SK-N-SH (cell line): ENCODE results near the gene CUL9.

Experiments
- RCOR1 ChIP-seq: fragments of 150-350 bp; IDR thresholded peaks from 2 replicates; pipeline ENCODE4 v1.6.1; 2017; ENCODE audit warnings: antibody characterized with exemption, low read length
- TAF1 ChIP-seq: IDR thresholded peaks from 2 replicates; pipeline ENCODE4 v1.6.1; 2012; ENCODE audit warnings: low read depth, mild to moderate bottlenecking, low read length, moderate library complexity, borderline replicate concordance
- TCF12 ChIP-seq: IDR thresholded peaks from 2 replicates; pipeline ENCODE4 v1.4.0; 2012
- TEAD4 ChIP-seq: IDR thresholded peaks from 2 replicates; pipeline ENCODE4 v1.4.0; 2012; ENCODE audit warnings: mild to moderate bottlenecking, borderline replicate concordance; ENCODE audit not compliant: insufficient read depth
- TF ChIP-seq, protein P1 (sequence below): IDR thresholded peaks from 2 replicates; pipeline ENCODE4 v1.4.0; 2012; ENCODE audit warnings: low read depth, borderline replicate concordance

DNA sequence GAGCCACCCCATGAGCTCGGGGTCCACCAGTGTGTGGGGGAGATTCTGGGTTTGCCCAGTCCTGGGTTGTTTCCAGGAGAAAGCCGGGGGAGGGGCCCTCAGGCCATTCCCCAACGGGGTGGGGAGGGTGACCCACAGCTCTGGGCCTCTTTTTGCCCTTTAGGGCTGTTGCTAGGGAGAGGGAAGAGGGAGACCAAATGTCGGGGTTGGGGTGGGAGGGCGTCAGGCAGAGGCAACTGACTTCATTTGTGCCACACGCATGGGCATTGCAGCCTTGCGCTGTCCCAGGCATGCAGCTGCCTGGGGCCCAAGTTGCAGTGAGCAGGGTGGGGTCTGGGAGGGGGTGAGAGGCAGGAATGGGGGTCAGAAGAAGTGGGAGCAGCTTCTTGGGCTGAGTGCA, 1.9 kb upstream of the CUL9 start:
- TF ChIP-seq RCOR1 (no peak), TCF12 (no peak), TEAD4 (no peak), TAF1 (no peak)
- TF ChIP-seq, protein P1, sequence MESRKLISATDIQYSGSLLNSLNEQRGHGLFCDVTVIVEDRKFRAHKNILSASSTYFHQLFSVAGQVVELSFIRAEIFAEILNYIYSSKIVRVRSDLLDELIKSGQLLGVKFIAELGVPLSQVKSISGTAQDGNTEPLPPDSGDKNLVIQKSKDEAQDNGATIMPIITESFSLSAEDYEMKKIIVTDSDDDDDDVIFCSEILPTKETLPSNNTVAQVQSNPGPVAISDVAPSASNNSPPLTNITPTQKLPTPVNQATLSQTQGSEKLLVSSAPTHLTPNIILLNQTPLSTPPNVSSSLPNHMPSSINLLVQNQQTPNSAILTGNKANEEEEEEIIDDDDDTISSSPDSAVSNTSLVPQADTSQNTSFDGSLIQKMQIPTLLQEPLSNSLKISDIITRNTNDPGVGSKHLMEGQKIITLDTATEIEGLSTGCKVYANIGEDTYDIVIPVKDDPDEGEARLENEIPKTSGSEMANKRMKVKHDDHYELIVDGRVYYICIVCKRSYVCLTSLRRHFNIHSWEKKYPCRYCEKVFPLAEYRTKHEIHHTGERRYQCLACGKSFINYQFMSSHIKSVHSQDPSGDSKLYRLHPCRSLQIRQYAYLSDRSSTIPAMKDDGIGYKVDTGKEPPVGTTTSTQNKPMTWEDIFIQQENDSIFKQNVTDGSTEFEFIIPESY, result no peak
